ENCODE data around the gene ARHGEF7.

The ARHGEF7 gene

DNA sequence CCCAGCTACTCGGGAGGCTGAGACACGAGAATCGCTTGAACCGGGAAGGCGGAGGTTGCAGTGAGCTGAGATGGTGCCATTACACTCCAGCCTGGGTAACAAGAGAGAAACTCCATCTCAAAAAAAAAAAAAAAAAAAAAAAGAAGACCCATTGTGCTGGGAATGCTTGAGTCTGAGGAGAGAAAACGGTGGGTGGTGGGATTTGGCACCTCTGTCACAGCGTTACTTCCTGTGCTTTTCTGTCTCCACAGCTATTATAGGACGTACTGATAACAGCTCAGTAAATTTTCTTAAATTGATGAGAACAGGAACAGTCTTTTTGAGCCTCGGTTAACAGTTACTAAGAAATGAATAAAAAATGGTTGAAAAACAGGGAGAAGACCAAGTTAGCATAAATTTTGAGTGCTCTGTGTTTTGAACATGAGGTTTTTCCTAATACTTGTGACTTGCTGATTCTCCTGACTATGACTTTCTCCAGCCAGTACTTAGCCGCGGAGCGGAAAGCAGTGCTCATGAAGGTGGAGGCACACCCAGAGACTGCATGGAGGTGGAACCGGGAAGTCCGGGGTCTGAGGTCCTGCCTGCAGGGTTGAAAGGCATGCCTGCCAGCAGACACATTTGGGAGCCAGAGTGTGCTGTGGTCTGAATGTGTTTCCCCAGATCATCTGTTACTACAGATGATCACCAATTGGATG, 150.0 kb downstream of the ARHGEF7 start:
- DNase-seq: no peak
- Histone ChIP-seq H3K36me3 (no peaks in the 10 kb centered on the region; the same call in 1 of the 2 replicates), H3K9me3 (no peaks in the 10 kb centered on the region), H3K4me1 (no peaks in the 10 kb centered on the region), H3K4me3 (ENCODE audit: low read depth, low read length) (no peak overlapping the region), H3K27me3 (no peaks in the 10 kb centered on the region)
- TF ChIP-seq, protein P1, sequence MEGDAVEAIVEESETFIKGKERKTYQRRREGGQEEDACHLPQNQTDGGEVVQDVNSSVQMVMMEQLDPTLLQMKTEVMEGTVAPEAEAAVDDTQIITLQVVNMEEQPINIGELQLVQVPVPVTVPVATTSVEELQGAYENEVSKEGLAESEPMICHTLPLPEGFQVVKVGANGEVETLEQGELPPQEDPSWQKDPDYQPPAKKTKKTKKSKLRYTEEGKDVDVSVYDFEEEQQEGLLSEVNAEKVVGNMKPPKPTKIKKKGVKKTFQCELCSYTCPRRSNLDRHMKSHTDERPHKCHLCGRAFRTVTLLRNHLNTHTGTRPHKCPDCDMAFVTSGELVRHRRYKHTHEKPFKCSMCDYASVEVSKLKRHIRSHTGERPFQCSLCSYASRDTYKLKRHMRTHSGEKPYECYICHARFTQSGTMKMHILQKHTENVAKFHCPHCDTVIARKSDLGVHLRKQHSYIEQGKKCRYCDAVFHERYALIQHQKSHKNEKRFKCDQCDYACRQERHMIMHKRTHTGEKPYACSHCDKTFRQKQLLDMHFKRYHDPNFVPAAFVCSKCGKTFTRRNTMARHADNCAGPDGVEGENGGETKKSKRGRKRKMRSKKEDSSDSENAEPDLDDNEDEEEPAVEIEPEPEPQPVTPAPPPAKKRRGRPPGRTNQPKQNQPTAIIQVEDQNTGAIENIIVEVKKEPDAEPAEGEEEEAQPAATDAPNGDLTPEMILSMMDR (IDR thresholded peaks at IDR 0.05; ENCODE audit: low read depth, low read length): no peak

DNA sequence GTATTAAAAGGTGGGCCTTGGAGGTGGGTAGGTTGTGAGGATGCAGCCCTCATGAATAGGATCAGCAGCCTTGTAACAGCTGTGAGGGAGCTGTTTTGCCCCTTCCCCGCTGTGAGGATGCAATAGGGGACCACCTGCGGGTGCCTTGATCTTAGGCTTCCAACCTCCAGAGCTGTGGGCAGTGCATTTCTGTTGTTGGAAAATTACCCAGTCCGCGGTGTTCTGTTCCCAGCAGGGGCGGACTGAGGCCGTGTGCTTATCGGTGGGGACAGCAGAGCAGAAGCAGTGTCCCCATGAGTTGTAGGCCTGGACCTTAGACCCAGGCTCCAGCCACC, 150.6 kb downstream of the ARHGEF7 start:
- no peak for DNase-seq
- H3K4me1 ChIP-seq: no peaks in the 10 kb centered on the region
- H3K36me3 ChIP-seq: no peaks in the 10 kb centered on the region; the same call in 1 of the 2 replicates
- TF ChIP-seq, protein P1 (IDR thresholded peaks at IDR 0.05; ENCODE audit: low read depth, low read length): no peak
- H3K9me3 ChIP-seq: no peaks in the 10 kb centered on the region
- H3K4me3 ChIP-seq (ENCODE audit: low read depth, low read length): no peak overlapping the region
- no peaks in the 10 kb centered on the region for H3K27me3 ChIP-seq

DNA sequence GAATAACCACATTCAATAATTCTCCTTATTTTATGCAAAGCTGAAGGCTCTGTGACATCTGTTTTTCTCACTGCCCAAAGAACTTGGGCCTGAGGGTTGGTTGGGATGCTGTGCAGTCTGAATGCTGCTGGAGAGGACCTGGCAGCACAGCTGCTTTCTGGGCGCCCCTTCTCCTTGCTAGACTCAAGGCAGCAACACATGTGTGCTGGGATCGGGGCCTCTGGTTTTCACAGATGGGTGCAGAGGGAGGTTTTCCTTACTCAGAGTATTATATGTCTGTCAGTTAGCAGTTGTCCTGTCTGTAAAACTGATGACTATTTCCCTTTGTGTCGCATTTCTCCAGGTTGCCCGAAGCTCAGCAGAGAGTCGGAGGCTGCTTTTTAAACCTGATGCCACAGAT, 152.1 kb downstream of the ARHGEF7 start:
- TF ChIP-seq, protein P1 (IDR thresholded peaks at IDR 0.05; ENCODE audit: low read depth, low read length): no peak
- Histone ChIP-seq H3K4me1 (no peaks in the 10 kb centered on the region), H3K36me3 (no peaks in the 10 kb centered on the region), H3K4me3 (ENCODE audit: low read depth, low read length) (no peak overlapping the region), H3K9me3 (no peaks in the 10 kb centered on the region), H3K27me3 (no peaks in the 10 kb centered on the region)
- DNase-seq: no peak

DNA sequence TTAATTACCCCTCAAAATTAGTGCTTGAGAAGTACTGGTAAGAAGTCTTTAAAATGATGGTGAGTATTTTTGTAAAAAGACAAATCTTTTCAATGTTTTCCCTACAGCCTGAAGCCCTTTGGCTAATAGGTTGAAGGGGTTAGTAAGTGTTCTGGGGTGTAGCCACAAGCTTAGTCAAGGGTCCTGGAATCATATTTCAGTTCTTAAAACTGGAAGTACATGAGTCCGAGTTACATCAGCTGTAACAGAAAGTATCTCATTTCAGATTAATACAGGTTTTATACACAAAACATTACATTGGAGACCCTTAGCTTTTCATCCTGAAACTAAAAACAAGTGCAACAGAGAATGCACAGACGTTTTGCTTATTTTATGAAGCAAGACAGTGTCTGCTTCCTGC, 152.7 kb downstream of the ARHGEF7 start:
- Histone ChIP-seq H3K36me3 (no peaks in the 10 kb centered on the region), H3K27me3 (no peaks in the 10 kb centered on the region), H3K9me3 (no peaks in the 10 kb centered on the region), H3K4me3 (ENCODE audit: low read depth, low read length) (no peak overlapping the region), H3K4me1 (no peaks in the 10 kb centered on the region)
- no peak for DNase-seq
- TF ChIP-seq, protein P1 (IDR thresholded peaks at IDR 0.05; ENCODE audit: low read depth, low read length): no peak

DNA sequence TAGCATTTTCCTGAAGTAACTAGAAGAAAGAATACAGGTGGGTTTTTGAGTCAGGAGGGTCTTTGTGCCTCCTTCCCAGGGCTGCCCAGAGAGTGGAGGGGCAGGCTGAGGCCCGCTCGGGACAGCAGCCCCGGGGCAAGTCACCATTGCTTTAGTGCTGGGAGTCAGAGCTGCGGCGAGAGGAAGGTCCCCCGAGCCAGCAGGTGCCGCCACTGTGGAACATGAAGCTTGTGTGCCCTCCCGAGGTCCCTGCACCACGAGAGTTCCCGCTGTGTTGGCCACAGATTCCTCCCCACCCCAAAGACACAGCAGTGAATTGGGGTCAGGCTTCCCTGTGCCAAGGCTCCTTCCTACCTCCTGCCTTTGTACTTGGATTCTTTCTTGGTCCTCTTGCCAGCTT, 154.4 kb downstream of the ARHGEF7 start:
- Histone ChIP-seq H3K27me3 (no peaks in the 10 kb centered on the region), H3K36me3 (no peaks in the 10 kb centered on the region), H3K4me3 (ENCODE audit: low read depth, low read length) (no peak overlapping the region), H3K9me3 (no peaks in the 10 kb centered on the region), H3K4me1 (no peaks in the 10 kb centered on the region)
- no peak for DNase-seq
- TF ChIP-seq, protein P1 (IDR thresholded peaks at IDR 0.05; ENCODE audit: low read depth, low read length): no peak

DNA sequence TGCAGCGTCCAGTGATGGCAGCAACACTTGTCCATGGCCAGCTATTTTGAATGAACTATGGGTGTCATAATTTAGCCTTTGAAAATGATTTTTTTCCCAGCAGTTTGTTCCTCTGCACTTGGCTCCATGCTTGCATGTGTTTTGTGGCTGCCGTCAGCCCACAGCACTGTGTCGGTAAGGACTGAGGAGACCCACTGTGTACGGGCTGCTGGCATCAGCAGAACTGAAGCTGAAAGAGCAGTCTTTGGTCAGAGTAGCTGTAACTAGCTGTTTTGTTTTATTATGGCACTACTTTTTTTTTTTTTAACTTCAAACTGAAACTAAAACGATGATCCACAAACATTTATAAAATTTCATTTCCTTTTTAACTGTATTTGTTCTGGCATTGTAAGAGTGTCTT, 155.0 kb downstream of the ARHGEF7 start:
- Histone ChIP-seq H3K27me3 (no peaks in the 10 kb centered on the region), H3K4me1 (no peaks in the 10 kb centered on the region), H3K4me3 (ENCODE audit: low read depth, low read length) (no peak overlapping the region), H3K36me3 (no peaks in the 10 kb centered on the region), H3K9me3 (no peaks in the 10 kb centered on the region)
- TF ChIP-seq, protein P1 (IDR thresholded peaks at IDR 0.05; ENCODE audit: low read depth, low read length): no peak
- no peak for DNase-seq

Data from BE2C (cell line).